NOMO-1 (cell line): ENCODE measurements around the gene PPFIA2.

ENCODE experiments used
- DNase-seq, 2 experiments: peaks; one replicate each; lab custom pipeline; 2025; ENCODE audit not compliant: unreplicated experiment in 2 of 2; lab: John Stamatoyannopoulos, UW

The PPFIA2 gene

DNA sequence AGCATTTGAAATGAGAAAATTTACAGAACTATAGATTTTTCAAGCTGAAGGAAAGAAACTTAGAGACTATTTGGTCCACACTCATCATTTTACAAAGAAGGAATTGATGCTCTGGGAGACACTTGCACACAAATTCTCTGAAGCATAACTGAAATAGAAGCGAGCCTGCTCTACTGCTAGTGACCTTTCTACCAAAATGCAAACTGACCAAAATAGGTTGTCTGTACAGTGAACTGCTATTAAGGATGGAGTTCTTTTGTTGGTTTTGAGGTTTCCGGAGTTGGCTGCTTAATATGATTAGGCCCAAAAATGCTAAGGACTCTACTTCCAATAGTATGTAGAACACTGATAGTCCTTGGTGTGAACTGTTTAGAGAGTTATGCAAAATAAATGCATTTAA, 194.9 kb downstream of the PPFIA2 start:
- DNase-seq, result peak in 1 of 2 experiments; percentile 21

DNA sequence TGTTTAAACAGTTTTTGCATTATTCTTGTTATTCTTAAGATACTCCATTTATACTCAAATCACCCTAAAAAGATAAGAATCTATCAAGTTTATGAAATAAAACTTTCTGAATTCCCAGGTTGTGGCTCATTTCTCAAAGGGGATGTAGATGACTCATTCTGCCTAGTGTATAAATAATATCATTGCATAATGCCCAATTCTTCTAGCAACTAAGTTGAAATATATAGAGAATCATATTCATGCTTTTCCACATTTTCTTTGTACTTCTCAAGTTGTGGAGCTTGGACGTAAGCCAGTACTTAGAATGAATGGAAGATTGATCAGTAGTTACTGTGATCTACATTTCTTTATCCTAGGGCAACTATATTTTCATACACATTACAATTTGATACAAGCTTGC, 201.1 kb downstream of the PPFIA2 start:
- no peak for DNase-seq

DNA sequence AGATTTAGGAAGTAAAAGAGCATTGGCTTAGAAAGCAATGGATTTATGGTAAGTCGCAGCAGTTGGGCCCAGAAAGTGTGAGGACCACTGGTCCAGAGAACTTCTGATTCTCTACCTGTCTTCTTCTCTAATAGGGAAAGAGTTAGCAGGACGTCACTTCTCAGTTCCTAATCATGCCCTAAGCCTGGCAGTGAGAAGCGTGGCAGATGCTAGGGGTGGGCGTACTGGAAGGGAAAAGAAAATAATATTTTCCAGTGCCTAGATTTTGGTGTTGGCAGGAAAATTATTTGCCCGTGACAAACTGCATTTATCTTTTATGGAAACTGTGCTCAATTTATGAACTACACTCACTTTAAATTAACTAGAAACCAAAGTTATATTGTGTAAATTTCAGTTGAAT, 212.3 kb downstream of the PPFIA2 start:
- DNase-seq, result no peak

DNA sequence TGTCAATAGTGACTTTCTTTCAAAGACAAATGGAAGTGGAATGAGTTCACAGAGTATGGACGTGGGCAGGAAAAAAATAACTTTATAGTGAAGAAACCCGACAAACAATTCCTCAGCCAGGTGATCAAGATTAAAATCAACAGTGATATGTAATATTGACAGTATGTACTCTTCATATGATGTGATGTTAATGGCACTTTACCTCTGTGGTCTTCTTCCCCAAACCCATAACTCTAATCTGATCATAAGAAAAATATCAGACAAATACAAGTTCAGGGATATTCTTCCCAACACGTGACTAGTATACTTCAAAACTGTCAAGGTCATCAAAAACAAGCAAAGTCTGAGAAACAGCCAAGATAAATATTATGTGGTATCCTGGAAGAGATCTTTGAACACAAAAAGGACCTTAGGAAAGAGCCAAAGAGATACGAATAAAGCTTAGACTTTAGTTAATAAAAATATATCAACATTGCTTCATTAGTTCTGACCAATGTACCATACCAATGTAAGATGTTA, 215.5 kb downstream of the PPFIA2 start:
- DNase-seq, result no peak

DNA sequence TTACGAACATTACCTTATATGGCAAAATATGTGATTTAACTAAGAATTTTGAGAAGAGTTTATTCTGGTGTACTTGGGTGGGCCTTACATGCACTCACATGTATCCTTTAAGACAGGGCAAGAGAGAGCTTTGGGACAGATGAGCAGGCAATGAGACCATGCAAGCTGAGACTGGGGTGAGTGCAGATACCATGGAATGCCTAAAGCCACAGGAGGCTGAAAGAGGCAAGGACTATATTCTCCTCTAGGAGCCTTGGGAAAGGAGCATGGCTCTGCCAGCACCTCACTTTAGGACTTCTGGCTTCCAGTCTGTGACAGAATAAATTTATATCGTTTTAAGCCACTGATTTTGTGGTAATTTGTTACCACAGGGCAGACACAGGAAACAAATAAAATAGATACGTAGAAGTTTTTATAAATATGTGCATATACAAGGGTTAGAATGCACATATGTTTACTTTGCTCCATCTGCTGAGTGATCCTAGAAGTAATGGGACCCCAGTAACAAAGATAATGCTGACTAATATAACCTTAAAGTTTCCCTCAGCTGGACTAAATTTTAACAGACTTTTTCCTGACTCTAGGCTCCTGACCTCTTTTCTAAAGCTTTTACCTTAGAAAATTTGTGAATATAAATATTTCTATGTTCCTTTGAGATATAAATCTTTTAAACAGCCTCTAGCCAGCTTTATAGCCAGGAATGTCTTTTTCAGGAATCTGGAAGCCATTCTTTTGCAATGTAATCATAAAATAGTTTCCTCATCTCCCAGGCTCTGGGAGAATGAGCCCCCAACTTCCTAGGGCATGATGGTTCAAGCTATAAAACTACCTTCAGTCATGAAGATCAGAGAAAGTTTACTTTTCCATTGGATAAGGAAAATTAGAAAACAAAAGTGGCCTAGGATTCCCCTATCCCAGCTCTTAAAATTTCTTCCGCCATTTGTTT, 216.8 kb downstream of the PPFIA2 start:
- no peak for DNase-seq

DNA sequence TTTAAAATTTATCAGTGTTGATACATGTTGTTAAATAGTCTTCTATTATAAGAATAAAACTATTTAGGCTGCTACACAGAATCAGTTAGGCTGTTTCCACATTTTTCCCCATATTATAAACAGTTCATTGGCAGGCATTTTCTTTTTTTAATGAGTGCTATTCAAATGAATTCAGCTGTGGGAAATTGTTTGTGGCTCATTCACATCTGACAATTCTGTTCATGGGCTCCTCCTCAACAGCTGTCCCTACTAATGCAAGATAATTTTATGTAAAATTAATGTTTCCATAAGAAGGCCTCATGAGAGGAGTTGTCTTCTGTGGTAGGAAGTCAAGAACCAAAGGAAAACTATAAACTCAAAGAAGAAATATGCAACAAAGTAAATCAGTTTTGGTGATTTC, 218.0 kb downstream of the PPFIA2 start:
- DNase-seq, result no peak

DNA sequence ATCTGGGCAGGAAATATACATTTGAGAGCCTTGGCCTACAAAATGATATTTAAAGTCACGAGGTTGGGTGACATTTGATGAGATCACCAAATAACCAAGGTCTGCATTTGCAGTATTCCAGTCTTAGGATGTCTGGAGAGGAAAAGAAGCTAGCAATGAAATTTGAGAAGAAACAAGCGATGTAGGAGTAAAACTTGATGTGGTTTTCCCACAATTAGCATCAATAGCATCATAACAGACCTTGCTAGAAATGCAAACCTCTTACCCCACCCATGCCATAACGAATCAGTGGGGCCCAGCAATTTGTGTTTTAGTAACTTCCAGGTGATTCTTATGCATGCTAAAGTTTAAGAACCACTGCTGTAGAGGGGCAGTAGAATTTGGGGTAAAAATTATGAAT, 219.9 kb downstream of the PPFIA2 start:
- no peak for DNase-seq

DNA sequence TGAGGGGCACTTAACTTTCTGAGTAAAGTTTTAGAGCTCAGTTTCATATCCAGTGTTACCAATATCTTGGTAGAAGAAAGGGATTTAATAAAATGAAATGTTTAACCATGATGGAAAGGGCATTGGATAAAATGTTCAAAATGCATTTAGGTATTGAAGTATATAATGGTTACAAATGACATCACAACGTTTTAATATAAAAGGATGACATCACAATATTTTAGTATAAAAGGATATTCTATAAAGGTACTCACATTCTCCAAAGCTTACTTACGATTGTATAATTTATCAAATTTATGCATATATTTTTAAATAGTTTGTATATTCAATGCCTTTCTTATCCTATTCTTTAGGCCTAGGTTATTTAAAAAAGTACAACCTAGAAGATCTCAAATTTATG, 226.1 kb downstream of the PPFIA2 start:
- no peak for DNase-seq

DNA sequence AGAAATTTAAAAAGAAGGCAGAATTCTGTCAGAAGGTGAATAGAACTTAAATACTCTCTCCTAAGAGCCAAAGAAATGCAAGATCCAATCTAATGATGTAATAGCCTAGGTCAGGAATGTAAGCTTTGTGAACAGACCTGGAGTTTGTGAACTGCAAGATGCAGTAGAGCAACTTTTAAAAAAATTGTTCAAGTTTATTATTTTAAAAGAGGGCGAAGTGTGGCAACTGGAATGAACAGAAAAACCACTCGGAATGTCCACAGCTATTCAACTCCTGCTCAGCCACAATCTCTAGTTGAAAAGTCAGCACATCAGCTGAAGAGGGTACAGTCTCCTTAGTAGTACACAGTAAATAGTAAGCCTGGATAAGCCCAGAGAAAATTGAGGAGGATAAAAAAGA, 228.8 kb downstream of the PPFIA2 start:
- DNase-seq, result no peak

DNA sequence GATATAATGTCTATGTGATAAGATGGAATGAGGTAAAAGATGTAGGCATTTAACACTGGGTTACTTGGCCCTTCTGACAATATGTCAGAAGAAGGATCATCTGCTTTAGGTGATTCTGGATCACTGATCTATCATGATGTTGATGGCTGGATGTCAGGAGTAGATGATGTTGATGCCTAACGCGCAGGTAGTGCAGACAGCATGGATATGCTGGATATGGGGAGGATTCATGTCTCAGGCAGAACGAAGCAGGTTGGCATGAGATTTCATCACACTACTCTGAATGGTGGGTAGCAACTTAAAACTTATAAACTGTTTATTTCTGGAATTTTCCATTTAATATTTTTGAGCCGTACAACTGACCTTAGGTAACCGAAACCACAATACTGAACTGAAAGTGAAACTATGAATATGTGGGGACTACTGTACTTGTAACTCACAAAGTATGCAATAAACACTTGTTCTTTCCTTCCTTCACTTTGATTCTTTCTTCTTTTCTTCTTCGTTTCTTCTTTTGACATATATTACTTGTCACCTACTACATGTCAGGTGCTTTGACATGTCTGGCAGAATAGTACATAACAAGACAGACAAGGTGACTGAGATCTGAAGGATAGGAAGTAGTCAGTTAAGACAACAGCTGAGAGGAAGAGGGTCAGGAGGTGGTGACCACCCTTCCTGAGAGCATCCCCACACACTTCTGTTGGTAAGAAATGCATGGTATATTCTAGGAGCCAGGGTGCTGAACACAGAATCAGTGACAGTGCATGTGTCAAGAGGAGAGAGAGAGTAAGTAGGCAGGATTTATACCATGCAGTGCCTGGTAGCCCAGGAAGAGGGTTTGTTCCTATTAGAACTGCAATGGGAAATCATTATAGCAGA, 238.8 kb downstream of the PPFIA2 start:
- peak; percentile 5 to 61 for DNase-seq

DNA sequence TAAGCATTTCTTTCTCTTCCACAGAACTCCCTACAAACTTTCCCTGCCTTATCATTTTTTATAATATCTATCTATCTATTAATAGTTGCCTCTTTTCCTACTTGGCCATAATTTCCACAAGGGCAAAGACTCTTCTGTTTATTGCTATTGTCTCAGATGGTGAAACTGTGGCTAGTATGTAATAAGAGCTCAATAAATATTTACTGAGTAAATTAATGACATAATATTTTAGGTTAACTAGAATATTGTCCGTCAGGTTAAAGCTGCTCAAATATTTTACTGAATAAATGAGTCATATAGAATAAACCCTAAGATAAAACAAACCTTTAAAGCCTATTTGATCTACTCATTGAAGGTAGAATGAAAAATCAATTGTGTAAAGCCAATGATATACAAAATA, 240.5 kb downstream of the PPFIA2 start:
- no peak for DNase-seq

DNA sequence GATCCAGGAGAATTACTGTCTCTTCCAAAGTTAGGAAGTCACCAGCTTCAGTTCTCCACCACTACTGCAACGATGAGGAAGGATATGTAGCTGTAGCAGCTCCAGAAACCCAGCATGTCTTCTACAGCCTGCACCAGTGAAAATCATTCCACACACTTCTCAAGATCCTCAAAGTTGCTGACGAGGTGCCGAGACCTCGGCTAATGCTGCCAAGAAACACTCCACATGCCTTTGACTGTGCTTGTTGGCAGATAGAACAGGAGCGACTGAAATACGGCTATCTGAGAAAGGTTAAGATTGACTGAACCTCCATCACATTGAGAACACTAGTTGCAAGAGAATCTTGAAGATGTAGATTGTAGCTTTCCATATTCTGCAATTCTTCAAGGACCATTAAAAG, 241.9 kb downstream of the PPFIA2 start:
- no peak for DNase-seq

DNA sequence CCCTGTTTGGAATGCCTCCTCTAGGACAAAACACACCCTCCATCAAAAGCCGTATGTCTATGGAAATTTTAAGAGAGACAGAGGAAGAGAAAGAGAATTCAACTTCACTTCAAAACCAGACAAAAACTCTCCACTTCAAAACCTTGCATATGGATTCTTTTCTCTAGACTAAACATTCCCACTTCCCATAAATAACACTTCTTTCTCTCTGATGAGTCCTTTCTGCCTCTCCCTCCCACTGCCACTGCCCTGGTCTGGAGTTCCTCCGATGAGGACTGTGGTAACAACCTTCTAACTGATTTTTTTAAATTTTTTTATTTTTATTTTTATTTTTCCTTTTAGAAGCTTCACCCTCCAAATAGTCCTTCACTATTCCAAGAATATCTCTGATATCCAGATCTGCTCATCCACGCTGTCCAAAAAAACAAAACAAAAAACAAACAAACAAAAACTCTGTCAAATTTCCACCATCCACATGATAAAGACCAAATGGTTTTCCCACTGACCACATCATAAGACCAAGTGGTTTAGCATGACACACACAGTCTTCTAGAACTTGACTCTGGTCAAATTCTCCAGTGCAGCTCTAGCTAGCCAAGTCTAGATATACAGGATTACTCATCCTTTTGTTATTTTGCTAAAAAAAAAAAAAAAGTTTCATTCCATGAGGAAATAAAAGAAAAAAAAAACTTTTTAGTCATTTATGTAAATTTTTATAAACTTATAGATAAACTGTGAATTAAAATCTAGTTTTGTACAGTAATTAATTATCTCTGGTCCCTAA, 256.0 kb downstream of the PPFIA2 start:
- DNase-seq, result no peak

DNA sequence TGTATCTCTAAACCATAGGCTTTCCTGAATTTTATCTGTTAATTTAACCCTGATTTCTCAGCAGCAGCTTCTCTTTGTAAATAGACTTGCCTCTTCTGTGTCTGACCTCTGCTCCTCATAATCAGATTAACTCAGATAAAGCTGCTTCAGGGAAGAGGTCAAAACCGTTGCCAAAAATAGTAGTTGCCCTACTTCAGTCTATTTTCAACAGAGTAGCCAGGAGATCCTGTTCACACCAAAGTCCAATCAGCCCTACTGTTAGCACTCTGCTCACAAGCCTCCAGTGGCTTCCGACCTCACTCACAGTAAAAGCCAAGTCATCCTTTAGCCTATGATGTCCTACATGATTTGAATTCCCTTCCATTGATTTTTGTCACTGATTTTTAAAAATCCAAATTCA, 258.4 kb downstream of the PPFIA2 start:
- no peak for DNase-seq

DNA sequence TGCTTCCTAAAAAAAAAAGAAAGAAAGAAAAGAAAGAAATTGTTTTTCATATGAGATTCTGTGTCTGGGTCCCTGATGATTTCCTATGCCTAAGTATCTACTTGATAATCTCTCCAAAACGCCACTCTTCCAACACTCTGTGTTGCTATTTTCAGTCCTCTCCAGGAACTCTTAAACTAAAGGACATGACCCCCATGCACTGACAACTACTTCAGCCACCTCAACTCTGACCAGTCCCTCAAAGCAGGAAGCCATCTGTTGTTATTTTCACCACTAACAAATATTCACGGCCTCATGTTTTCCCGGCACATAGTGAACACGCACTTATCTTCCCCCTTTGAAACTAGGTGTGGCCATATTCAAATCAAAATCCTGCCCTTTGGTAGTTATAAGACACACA, 259.3 kb downstream of the PPFIA2 start:
- no peak for DNase-seq

DNA sequence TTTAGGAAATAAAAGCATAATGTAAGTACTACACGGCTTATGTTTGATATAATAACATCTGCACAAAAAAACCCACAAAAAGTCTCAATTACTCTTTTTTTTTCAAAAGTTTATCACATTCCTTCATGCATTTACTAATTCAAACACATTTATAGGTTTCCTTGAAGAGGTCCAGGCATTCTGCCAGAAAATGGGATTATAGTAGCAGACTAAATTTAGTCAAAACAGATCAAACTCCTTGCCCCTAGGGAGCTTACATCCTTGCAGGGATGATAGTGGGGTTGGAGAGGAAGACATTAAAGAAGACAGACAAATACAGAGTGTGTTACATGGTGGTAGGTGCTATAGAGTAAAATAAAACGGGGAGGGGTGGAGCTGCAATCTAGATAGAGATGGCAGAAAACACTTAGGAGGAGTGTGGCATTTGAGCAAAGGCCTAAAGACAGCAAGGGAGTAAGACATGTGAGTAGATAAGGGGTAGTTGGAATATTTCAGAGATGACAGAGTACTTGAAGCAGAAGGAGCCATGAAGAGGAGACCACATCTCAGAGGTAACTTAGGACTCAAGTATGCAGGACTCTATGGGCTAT, 266.9 kb downstream of the PPFIA2 start:
- no peak for DNase-seq

DNA sequence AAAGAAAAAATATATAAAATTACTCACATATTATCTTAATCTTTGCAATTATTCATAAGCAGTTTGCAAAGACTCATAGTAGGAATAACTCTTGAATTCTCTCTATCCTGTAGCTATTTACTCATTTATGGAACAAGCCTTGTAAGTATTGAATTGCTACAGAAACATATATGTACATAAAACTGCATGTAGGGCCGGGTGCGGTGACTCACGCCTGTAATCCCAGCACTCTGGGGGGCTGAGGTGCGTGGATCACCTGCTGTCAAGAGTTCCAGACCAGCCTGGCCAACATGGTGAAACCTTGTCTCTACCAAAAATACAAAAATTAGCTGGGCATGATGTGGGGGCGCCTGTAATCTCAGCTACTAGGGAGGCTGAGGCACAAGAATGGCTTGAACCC, 286.2 kb downstream of the PPFIA2 start:
- DNase-seq, result no peak

DNA sequence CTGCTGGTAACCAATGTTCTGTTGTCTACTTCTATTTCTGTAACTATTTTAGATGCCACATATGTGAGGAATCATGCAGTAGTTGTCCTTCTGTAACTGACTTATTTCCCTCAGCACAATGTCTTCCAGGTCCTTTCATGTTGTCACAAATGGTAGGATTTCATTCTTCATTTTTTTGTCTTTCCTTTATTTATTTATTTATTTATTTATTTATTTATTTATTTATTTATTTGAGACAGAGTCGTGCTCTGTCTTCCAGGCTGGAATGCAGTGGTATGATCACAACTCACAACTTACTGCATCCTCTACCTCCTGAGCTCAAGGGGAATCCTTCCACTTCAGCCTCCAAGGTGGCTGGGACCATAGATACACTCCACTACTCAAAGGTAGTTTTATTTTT, 288.2 kb downstream of the PPFIA2 start:
- DNase-seq, result no peak

DNA sequence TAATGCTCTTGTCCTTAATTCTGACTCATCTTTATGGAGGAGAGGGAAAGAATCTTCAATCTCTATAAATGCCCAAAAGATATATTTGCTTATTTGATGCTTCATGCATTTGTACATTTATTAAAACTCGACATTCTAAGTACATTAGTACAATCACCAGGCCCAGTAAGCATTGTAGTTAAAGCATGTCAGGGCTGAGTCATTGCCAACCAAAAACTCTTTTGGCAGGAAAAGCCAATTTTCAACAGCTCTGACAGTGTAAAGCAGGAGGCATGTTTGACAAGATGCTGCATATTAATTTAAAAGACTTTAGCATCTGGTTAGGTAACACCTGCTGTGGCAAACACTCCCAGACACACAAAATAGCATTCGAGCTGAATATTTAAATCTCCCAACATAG, 290.9 kb downstream of the PPFIA2 start:
- no peak for DNase-seq

DNA sequence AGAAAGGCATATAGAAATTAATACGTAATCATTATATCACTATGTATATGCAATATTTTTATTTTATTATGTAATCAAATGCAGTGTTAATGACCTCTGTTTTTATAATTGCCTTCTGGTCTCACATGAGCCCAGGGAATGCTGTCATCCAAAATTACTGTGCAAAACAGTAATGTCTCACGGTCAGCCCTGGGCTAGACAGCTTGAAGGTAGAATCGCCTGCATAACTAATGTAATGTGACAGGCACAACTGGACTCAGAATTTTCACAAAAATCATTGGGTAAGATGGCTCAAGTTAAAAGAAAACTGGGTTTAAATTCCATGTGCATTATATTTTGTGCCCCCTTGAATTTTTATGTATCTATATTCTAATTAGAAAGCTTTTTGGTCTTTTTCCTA, 293.3 kb downstream of the PPFIA2 start:
- no peak for DNase-seq
